GM21367 (cell line): ENCODE data around the gene ANKRD26.
"Not testable (repeated sequence)": the region's sequence is repeated elsewhere in the genome, so short reads cannot be mapped to it uniquely, and the experiment has no call there.

ENCODE experiments used
- ATAC-seq: cut with Tn5 transposase; IDR thresholded peaks from one replicate; pipeline ENCODE4 v1.9.1; 2021; ENCODE audit not compliant: unreplicated experiment

ANKRD26 gene

GRCh38 chr10:27099916-27100812, at the start of gene ANKRD26:
TSS of gene ANKRD26 (minus strand) at chr10:27100494. CDS start at chr10:27100326, 168 bp downstream.
- ATAC-seq = peak; percentile 65

GRCh38 chr10:27147701-27148100, 47.4 kb upstream of the ANKRD26 start:
- ATAC-seq = no peak

GRCh38 chr10:27145937-27146336, 45.6 kb upstream of the ANKRD26 start:
- no peak for ATAC-seq

GRCh38 chr10:27143686-27144085, 43.4 kb upstream of the ANKRD26 start:
- no peak for ATAC-seq

- ATAC-seq = no peak
These were observed 38.0 kb upstream of the ANKRD26 start for GRCh38 chr10:27138277-27138676.

GRCh38 chr10:27134371-27134770, 34.1 kb upstream of the ANKRD26 start:
- no peak for ATAC-seq

GRCh38 chr10:27108165-27108564, 7.9 kb upstream of the ANKRD26 start:
- ATAC-seq = no peak

- ATAC-seq = no peak
These were observed 4.6 kb upstream of the ANKRD26 start for GRCh38 chr10:27104919-27105318.

- ATAC-seq = no peak
These were observed 586 bp upstream of the ANKRD26 start for GRCh38 chr10:27100813-27101347.

- ATAC-seq = no peak
These were observed 846 bp downstream of the ANKRD26 start for GRCh38 chr10:27099448-27099847.

- ATAC-seq = no peak
These were observed 11.9 kb downstream of the ANKRD26 start for GRCh38 chr10:27088119-27089044.

GRCh38 chr10:27072436-27073114, 27.7 kb downstream of the ANKRD26 start:
- no peak for ATAC-seq

- no peak for ATAC-seq
These were observed 31.9 kb downstream of the ANKRD26 start for GRCh38 chr10:27068217-27068891.

- ATAC-seq = no peak
These were observed 35.2 kb downstream of the ANKRD26 start for GRCh38 chr10:27065084-27065483.

- no peak for ATAC-seq
These were observed 47.6 kb downstream of the ANKRD26 start for GRCh38 chr10:27052656-27053055.

- not testable (repeated sequence) for ATAC-seq
These were observed 55.0 kb downstream of the ANKRD26 start for GRCh38 chr10:27045247-27045646.

GRCh38 chr10:27041196-27041595, 59.1 kb downstream of the ANKRD26 start:
- ATAC-seq = no peak

GRCh38 chr10:27038168-27038567, 62.1 kb downstream of the ANKRD26 start:
- ATAC-seq = no peak

GRCh38 chr10:27035163-27035562, 65.1 kb downstream of the ANKRD26 start:
- no peak for ATAC-seq

- ATAC-seq = no peak
These were observed 70.2 kb downstream of the ANKRD26 start for GRCh38 chr10:27030060-27030459.
